A549 (cell line): ENCODE data around the gene MKNK2. TPM values are rescaled to one million over a fixed set of nuclear protein-coding genes. Genes with fewer than 3 reads are reported as not detected.

Source experiments
- ATAC-seq, 2 experiments: fragments of 200-7000 bp in 1 of 2; fragments of >200 bp in 1 of 2; cut with Nextera tagmentation in 1 of 2; cut with Tn5 transposase in 1 of 2; 3 replicates each; pipeline versions ENCODE4 v1.8.0 to v1.9.1; 2018 to 2020; ENCODE audit warnings: mild to moderate bottlenecking in 1 of 2, moderate library complexity in 1 of 2
- CTCF ChIA-PET: fragments of 300-600 bp; sonication (Branson Sonifier 250); formaldehyde crosslinking; extraction: SDS; loops from one replicate; lab custom pipeline; 2021; ENCODE audit warnings: antibody characterized with exemption, inconsistent platforms; lab: Yijun Ruan, JAX
- POLR2A ChIA-PET: fragments of 350-600 bp; formaldehyde crosslinking; extraction: SDS; loops from one replicate; lab custom pipeline; 2021; ENCODE audit warnings: antibody characterized with exemption, inconsistent platforms; lab: Yijun Ruan, JAX
- DNase-seq, 2 experiments: peaks; one replicate each; pipeline versions ENCODE4 v3.0.0 to v3.0.0-alpha.2; 2011 to 2016; ENCODE audit warnings: low read depth in 1 of 2, low spot score in 1 of 2
- FAIRE-seq: peaks from 2 replicates; lab custom pipeline; 2011; peaks lifted over from hg19 to GRCh38; lab: Jason Lieb, UNC
- H3K27ac ChIP-seq, 2 experiments: fragments of >200 bp; sonication (Bioruptor Twin); formaldehyde crosslinking; 3 replicates each; pipeline ENCODE4 v1.5.1; 2016 to 2017
- H3K4me1 ChIP-seq: fragments of >200 bp; sonication (Bioruptor Twin); formaldehyde crosslinking; 3 replicates; pipeline ENCODE4 v1.6.1; 2016
- H3K4me2 ChIP-seq: fragments of >200 bp; sonication (Bioruptor Twin); formaldehyde crosslinking; 3 replicates; pipeline ENCODE4 v1.6.1; 2016
- H3K4me3 ChIP-seq: fragments of >200 bp; sonication (Bioruptor Twin); formaldehyde crosslinking; 3 replicates; pipeline ENCODE4 v1.5.1; 2016
- H3K9me3 ChIP-seq: fragments of >200 bp; sonication (Bioruptor Twin); formaldehyde crosslinking; 3 replicates; pipeline ENCODE4 v1.6.1; 2016
- CBX2 ChIP-seq: fragments of 200-600 bp; sonication (generic); IDR thresholded peaks from 2 replicates; pipeline ENCODE4 v1.6.1; 2016; ENCODE audit warnings: low read depth, mild to moderate bottlenecking, borderline replicate concordance
- CBX8 ChIP-seq: fragments of 200-600 bp; sonication (generic); IDR thresholded peaks from 2 replicates; pipeline ENCODE4 v1.6.1; 2016
- E2F6 ChIP-seq: IDR thresholded peaks from 2 replicates; pipeline ENCODE4 v1.6.1; 2012; ENCODE audit warnings: low read depth, borderline replicate concordance
- EHF ChIP-seq: fragments of 250-450 bp; sonication (Bioruptor Pico); IDR thresholded peaks from 2 replicates; pipeline ENCODE4 v1.5.0; 2020; ENCODE audit warnings: mild to moderate bottlenecking
- EP300 ChIP-seq, 2 experiments: fragments of >200 bp; sonication (Bioruptor Twin); formaldehyde crosslinking; IDR thresholded peaks; 2 replicates in 1 of 2; 3 replicates in 1 of 2; pipeline ENCODE4 v1.6.1; 2016 to 2017
- ESRRA ChIP-seq: fragments of 150-350 bp; IDR thresholded peaks from 2 replicates; pipeline ENCODE4 v1.6.1; 2014; ENCODE audit warnings: mild to moderate bottlenecking, low read length, borderline replicate concordance
- FOSL2 ChIP-seq, 2 experiments: fragments of 450-650 bp in 1 of 2; fragments of >200 bp in 1 of 2; sonication (Bioruptor Twin) in 1 of 2; formaldehyde crosslinking; IDR thresholded peaks; 2 replicates each; pipeline versions ENCODE4 v1.5.0 to v1.6.1; 2016 to 2020; ENCODE audit warnings: mild to moderate bottlenecking in 1 of 2, moderate library complexity in 1 of 2
- HES2 ChIP-seq: fragments of >200 bp; sonication (Bioruptor Twin); formaldehyde crosslinking; IDR thresholded peaks from 2 replicates; pipeline ENCODE4 v1.6.1; 2016
- HEYL ChIP-seq: fragments of 250-450 bp; sonication (Bioruptor Pico); IDR thresholded peaks from 2 replicates; pipeline ENCODE4 v1.8.0; 2021; ENCODE audit warnings: mild to moderate bottlenecking, moderate library complexity
- HMGXB4 ChIP-seq: fragments of 250-450 bp; sonication (Bioruptor Pico); IDR thresholded peaks from 2 replicates; pipeline ENCODE4 v1.5.0; 2021; ENCODE audit warnings: mild to moderate bottlenecking, moderate library complexity, borderline replicate concordance
- HOXB13 ChIP-seq: fragments of 250-450 bp; sonication (Bioruptor Pico); IDR thresholded peaks from 2 replicates; pipeline ENCODE4 v1.5.0; 2020; ENCODE audit warnings: low read depth, mild to moderate bottlenecking, moderate library complexity
- JUNB ChIP-seq: fragments of >200 bp; sonication (Bioruptor Twin); formaldehyde crosslinking; IDR thresholded peaks from 2 replicates; pipeline ENCODE4 v1.6.1; 2016
- KDM1A ChIP-seq: fragments of 200-600 bp; sonication (generic); IDR thresholded peaks from 2 replicates; pipeline ENCODE4 v1.6.1; 2016; ENCODE audit warnings: low read depth, mild to moderate bottlenecking
- NFE2L2 ChIP-seq: fragments of 150-350 bp; conservative IDR thresholded peaks from 2 replicates; pipeline ENCODE4 v1.6.1; 2014; ENCODE audit warnings: low read length
- NR3C1 ChIP-seq: fragments of >200 bp; sonication (Bioruptor Twin); formaldehyde crosslinking; IDR thresholded peaks from 3 replicates; pipeline ENCODE4 v1.6.1; 2017
- PBX3 ChIP-seq: IDR thresholded peaks from 2 replicates; pipeline ENCODE4 v1.6.1; 2012
- POLR2A ChIP-seq: IDR thresholded peaks from 2 replicates; pipeline ENCODE4 v1.6.1; 2012; ENCODE audit warnings: mild to moderate bottlenecking, low read length
- RAD21 ChIP-seq, 2 experiments: fragments of >200 bp in 1 of 2; sonication (Bioruptor Twin) in 1 of 2; formaldehyde crosslinking in 1 of 2; IDR thresholded peaks in 1 of 2; conservative IDR thresholded peaks in 1 of 2; 2 replicates in 1 of 2; 3 replicates in 1 of 2; pipeline ENCODE4 v1.6.1; 2012 to 2018; ENCODE audit warnings: inconsistent platforms in 1 of 2
- RARB ChIP-seq: fragments of 250-450 bp; sonication (Bioruptor Pico); IDR thresholded peaks from 2 replicates; pipeline ENCODE4 v1.8.0; 2021; ENCODE audit warnings: mild to moderate bottlenecking, moderate library complexity
- REST ChIP-seq: fragments of 200-600 bp; sonication (generic); IDR thresholded peaks from 2 replicates; pipeline ENCODE4 v1.6.1; 2016; ENCODE audit warnings: antibody characterized with exemption, mild to moderate bottlenecking, moderate library complexity
- RFX5 ChIP-seq: fragments of 450-650 bp; IDR thresholded peaks from 2 replicates; pipeline ENCODE4 v1.7.1; 2014; ENCODE audit warnings: antibody characterized with exemption, mild to moderate bottlenecking, moderate library complexity
- RNF2 ChIP-seq: fragments of 200-600 bp; sonication (generic); IDR thresholded peaks from 2 replicates; pipeline ENCODE4 v1.6.1; 2016; ENCODE audit warnings: low read depth, mild to moderate bottlenecking, antibody characterized with exemption, moderate library complexity, borderline replicate concordance
- TP53 ChIP-seq: fragments of 250-450 bp; sonication (Bioruptor Pico); IDR thresholded peaks from 2 replicates; pipeline ENCODE4 v1.5.0; 2021; ENCODE audit warnings: mild to moderate bottlenecking, moderate library complexity
- ZC3H11A ChIP-seq: fragments of 450-650 bp; IDR thresholded peaks from 2 replicates; pipeline ENCODE4 v1.6.1; 2014; ENCODE audit warnings: antibody characterized with exemption, mild to moderate bottlenecking
- ZFP36 ChIP-seq: fragments of 450-650 bp; IDR thresholded peaks from 2 replicates; pipeline ENCODE4 v1.6.1; 2014; ENCODE audit warnings: borderline replicate concordance; ENCODE audit not compliant: partially characterized antibody
- ZNF302 ChIP-seq: fragments of 250-450 bp; sonication (Bioruptor Pico); IDR thresholded peaks from 2 replicates; pipeline ENCODE4 v1.9.0; 2021; ENCODE audit warnings: inconsistent platforms, mild to moderate bottlenecking, moderate library complexity
- ZSCAN20 ChIP-seq: fragments of 250-450 bp; sonication (Bioruptor Pico); IDR thresholded peaks from 2 replicates; pipeline ENCODE4 v1.8.0; 2022; ENCODE audit warnings: mild to moderate bottlenecking, moderate library complexity
- WGBS: methylation state at CpG from one replicate; pipeline ENCODE4 v1.1.6; 2017; ENCODE audit errors: missing lambda C conversion rate; 5-methylcytosine and 5-hydroxymethylcytosine counted together
- polyA plus RNA-seq, 4 experiments: library from polyadenylated mRNA; depleted of rRNA in 3 of 4; stranded (reverse); fragments of >200 nt; fragmentation: RNase III in 1 of 4; extraction: RNeasy Plus Mini Kit Qiagen cat#74134 plus additional on column Dnase treatment in 1 of 4; gene quantifications; 2 replicates in 3 of 4; 3 replicates in 1 of 4; pipeline ENCODE4 v1.2.3, GENCODE V29; 2011 to 2017

The MKNK2 gene
- polyA plus RNA-seq, 2 of the 4 experiments (the other 2 are of a cell fraction), result 48.3 to 56.7 TPM

GRCh38 chr19:2048104-2048958, 2.7 kb downstream of the MKNK2 start:
- H3K9me3 ChIP-seq, result no peaks in the 10 kb centered on the region
- TF ChIP-seq NR3C1 (no peak), EP300 (IDR thresholded peaks at IDR 0.05) (no peak), EHF (CRISPR knock-in tag) (no peak), NFE2L2 (no peak), PBX3 (no peak), HMGXB4 (no peak), REST (no peak), ZFP36 (no peak), ZNF302 (CRISPR knock-in tag) (no peak), HOXB13 (CRISPR knock-in tag) (no peak), POLR2A (no peak), HEYL (CRISPR knock-in tag) (no peak), HES2 (no peak), ESRRA (no peak), RAD21 (conservative IDR thresholded peaks at IDR 0.05 in 1 of 2, IDR thresholded peaks at IDR 0.05 in 1 of 2) (no peak), RNF2 (no peak), CBX8 (no peak)
- peak overlapping the region; percentile 95 to 100 for H3K27ac ChIP-seq
- no peak for FAIRE-seq
- H3K4me3 ChIP-seq, result peak overlapping the region; percentile 99; the same call in 2 of the 3 replicates
- 61% methylated on average over 3 of the region's 17 CpGs for WGBS
- ATAC-seq, result no peak
- peak overlapping the region; percentile 85 for H3K4me2 ChIP-seq
- ChIA-PET POLR2A (interaction anchor here (1.3 kb wide), 1 partner anchor 13 kb away, joined by 5 read pairs; no protein-coding TSS in a partner anchor), CTCF (interaction anchor here (0.6 to 3.9 kb wide), 5 partner anchors 9 to 45 kb away, joined by 3 to 19 read pairs (median 5); no protein-coding TSS in a partner anchor)
- H3K4me1 ChIP-seq, result peaks cover 71% of the 10 kb centered on the region
- no peak for DNase-seq

GRCh38 chr19:2047449-2048103, 3.5 kb downstream of the MKNK2 start:
- Histone ChIP-seq H3K4me2 (peak overlapping the region; percentile 85), H3K27ac (peak overlapping the region; percentile 95 to 100), H3K4me3 (peak overlapping the region; percentile 99; the same call in 2 of the 3 replicates), H3K4me1 (peaks cover 78% of the 10 kb centered on the region), H3K9me3 (no peaks in the 10 kb centered on the region)
- FAIRE-seq, result no peak
- ChIA-PET CTCF (interaction anchor here (1.1 to 3.9 kb wide), 6 partner anchors 8 to 28 kb away, joined by 3 to 19 read pairs (median 4); no protein-coding TSS in a partner anchor), POLR2A (no interaction called here)
- WGBS, result 29% methylated on average over 13 of the region's 22 CpGs
- ATAC-seq, result 0 out of 6 replicates have a peak, but pooled peaks of 1 of the 2 experiments have one; percentile 1
- peak; percentile 53 to 75 for DNase-seq
- TF ChIP-seq JUNB, result peak; percentile 59
- TF ChIP-seq RARB, result no peak
- TF ChIP-seq CBX2, result no peak
- no peak for TF ChIP-seq KDM1A
- no peak for TF ChIP-seq NFE2L2
- no peak for TF ChIP-seq ZSCAN20 (CRISPR knock-in tag)
- TF ChIP-seq ZC3H11A, result no peak
- TF ChIP-seq HOXB13 (CRISPR knock-in tag), result no peak
- TF ChIP-seq E2F6, result no peak
- peak; percentile 62 for TF ChIP-seq FOSL2 (IDR thresholded peaks at IDR 0.05)
- peak; percentile 76 for TF ChIP-seq FOSL2 (CRISPR knock-in tag; IDR thresholded peaks at IDR 0.05)
- TF ChIP-seq TP53, result no peak
- no peak for TF ChIP-seq RFX5
